Aorta (tissue), 5 donors: Measurements from ENCODE around the gene METTL26. TPM values are rescaled to one million over a fixed set of nuclear protein-coding genes. Genes with fewer than 3 reads are reported as not detected.

ENCODE experiments used
- ATAC-seq: fragments of 200-7000 bp; cut with Tn5 transposase; one replicate; pipeline ENCODE4 v1.9.1; 2022; ENCODE audit warnings: moderate library complexity; ENCODE audit not compliant: low FRiP score
- DNase-seq, 2 donors: peaks; one replicate each; pipeline ENCODE4 v3.0.0-alpha.2; 2020
- H3K27ac ChIP-seq, 2 donors: one replicate each; pipeline ENCODE4 v1.5.1; 2013; ENCODE audit warnings: low read length in 2 of 2, mild to moderate bottlenecking in 2 of 2, moderate library complexity in 2 of 2, control low read depth in 1 of 2, inconsistent platforms in 1 of 2, low read depth in 1 of 2
- H3K27me3 ChIP-seq, 2 donors: one replicate each; pipeline ENCODE4 v1.6.1; 2013; ENCODE audit warnings: control low read depth in 1 of 2, low read length in 1 of 2, mild to moderate bottlenecking in 1 of 2, moderate library complexity in 1 of 2; ENCODE audit not compliant: insufficient read depth in 2 of 2, control insufficient read depth in 1 of 2
- H3K36me3 ChIP-seq, 2 donors: one replicate each; pipeline ENCODE4 v1.6.1; 2013; ENCODE audit warnings: control low read depth in 1 of 2, low read length in 1 of 2, mild to moderate bottlenecking in 1 of 2; ENCODE audit not compliant: insufficient read depth in 2 of 2, control insufficient read depth in 1 of 2
- H3K4me1 ChIP-seq, 2 donors: one replicate each; pipeline ENCODE4 v1.6.1; 2013; ENCODE audit warnings: low read length in 2 of 2, control low read depth in 1 of 2, mild to moderate bottlenecking in 1 of 2, moderate library complexity in 1 of 2; ENCODE audit not compliant: insufficient read depth in 2 of 2, control insufficient read depth in 1 of 2
- H3K4me3 ChIP-seq, 2 donors: one replicate each; pipeline ENCODE4 v1.5.1; 2013; ENCODE audit warnings: low read length in 2 of 2, control low read depth in 1 of 2, mild to moderate bottlenecking in 1 of 2
- H3K9me3 ChIP-seq: one replicate; pipeline ENCODE4 v1.6.1; 2013; ENCODE audit warnings: mild to moderate bottlenecking, low read length; ENCODE audit not compliant: control insufficient read depth
- WGBS, 2 donors: extraction: QIAGEN DNeasy Blood & Tissue Kit; methylation state at CpG; one replicate each; pipeline ENCODE4 v1.1.7; 2013; 5-methylcytosine and 5-hydroxymethylcytosine counted together
- intact Hi-C, 2 donors: fragments of 100-400 bp; cut with DNase I; formaldehyde crosslinking; loops; one replicate each; pipeline versions ENCODE4 v1.14.2 to v1.15.0; 2022
- long read RNA-seq, 2 donors: library from polyadenylated mRNA; unstranded; transcript quantifications; one replicate each; pipeline ENCODE4 v2.0.0, GENCODE V29; 2020 to 2021
- polyA plus RNA-seq, 2 donors: library from polyadenylated mRNA; stranded (reverse); fragments of 200-250 nt; gene quantifications; one replicate each; pipeline ENCODE4 v1.2.3, GENCODE V29; 2013
- total RNA-seq, 2 donors: library from RNA; stranded (reverse); fragmentation: NEBNext Ultra II Directional; extraction: Animal tissue kit (Norgen Biotek cat#: 25700); gene quantifications; one replicate each; pipeline ENCODE4 v1.2.1, GENCODE V29; 2021
- donor health status: healthy with polysubstance abuse.
- donor health status: Bipolar disorder and iron deficiency.
- donor health status: DM: no; HTN: no; CAD: no.
- donor health status: DM: no; HTN: no; CAD: no.
- donor health status: DM: yes; HTN: yes; CAD: no.

METTL26 gene
- 10 to 100 TPM; 45.2 to 64.8 TPM for total RNA-seq
- polyA plus RNA-seq, result 100 to 1,000 TPM in 1 of 2 donors, 10 to 100 TPM in 1; 86.0 to 158 TPM
- long read RNA-seq, donor 1, transcript METTL26-205 (5 exons, 726 nt), result minor isoform, 5 of 55 reads
- long read RNA-seq, donor 1, transcript METTL26-207 (6 exons, 755 nt), result minor isoform, 7 of 55 reads
- long read RNA-seq, donor 1, transcript METTL26-201 (6 exons, 794 nt), result major isoform, 24 of 55 reads
- long read RNA-seq, donor 1, partial matches to known transcripts, result 1 of 55 reads
- long read RNA-seq, donor 1, other reads (novel, unspliced or antisense), result 14 of 55 reads
- long read RNA-seq, donor 2, transcript METTL26-201 (6 exons, 794 nt), result major isoform, 5 of 16 reads
- long read RNA-seq, donor 2, partial matches to known transcripts, result 1 of 16 reads
- long read RNA-seq, donor 2, other reads (novel, unspliced or antisense), result 2 of 16 reads

DNA sequence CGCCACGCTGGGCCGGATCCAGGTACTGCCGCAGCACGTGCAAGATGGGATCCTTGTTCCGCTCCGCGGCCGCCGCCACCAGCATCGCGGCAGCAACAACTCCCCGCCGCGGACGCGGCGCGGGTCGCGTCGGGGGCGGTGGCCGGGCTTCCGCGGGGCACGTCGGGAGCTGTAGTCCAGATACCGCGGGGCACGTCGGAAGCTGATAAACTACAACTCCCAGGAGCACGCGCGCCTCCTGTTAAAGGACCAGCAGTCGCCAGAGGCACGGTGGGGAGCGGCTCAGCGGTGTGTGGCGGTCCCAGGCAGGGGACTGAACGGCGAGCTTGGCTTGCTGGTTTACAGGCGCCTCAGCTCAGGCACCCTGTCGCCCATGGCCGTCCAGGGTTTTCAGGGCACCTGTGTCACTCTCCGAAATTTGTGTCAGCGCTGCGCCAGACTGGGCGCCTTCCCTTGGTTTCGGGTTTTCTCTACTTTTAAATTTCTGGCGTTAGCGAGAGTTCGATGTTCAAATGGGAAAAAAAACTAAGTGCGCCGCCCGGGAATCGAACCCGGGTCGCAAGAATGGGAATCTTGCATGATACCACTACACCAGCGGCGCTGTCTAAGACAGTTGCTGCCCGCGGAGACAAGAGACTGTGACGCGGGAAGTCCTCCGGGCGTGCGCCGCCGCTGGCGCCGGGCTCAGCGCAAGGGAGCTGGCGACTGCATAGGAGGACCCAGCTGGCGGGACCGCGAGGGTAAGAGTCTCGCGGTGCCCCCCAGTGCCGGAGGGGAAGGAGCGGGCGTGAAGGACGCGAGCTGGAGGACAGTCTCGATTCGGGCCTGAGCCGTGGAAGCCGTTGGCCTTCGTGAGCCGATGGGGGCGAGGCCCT lies at the start of gene METTL26:
Gene METTL26, minus strand, starts transcription at position 100 of the 875 bp plus-strand sequence. Its CDS starts 15 bp downstream, at position 85.
- no peaks in the 10 kb centered on the region for H3K9me3 ChIP-seq
- ATAC-seq (peak; percentile 93), DNase-seq (peak; percentile 98 to 99)
- peak within 1 kb of the TSS in 1 of 2 donors; percentile 89 for H3K27ac ChIP-seq
- H3K4me3 ChIP-seq, result peak within 1 kb of the TSS; percentile 84 to 86
- 0% methylated on average over 70 to 91 of the region's 91 CpGs for WGBS, 2 donors
- intact Hi-C loops, result loop anchor here in 1 of 2 donors (5.0 kb wide), 1 partner anchor 49 kb away; no protein-coding TSS in a partner anchor
- no peaks in the 10 kb centered on the region for H3K27me3 ChIP-seq
- H3K36me3 ChIP-seq, result peaks cover 0 to 2% of the 10 kb centered on the region in 2 donors
- H3K4me1 ChIP-seq, result no peaks in the 10 kb centered on the region

DNA sequence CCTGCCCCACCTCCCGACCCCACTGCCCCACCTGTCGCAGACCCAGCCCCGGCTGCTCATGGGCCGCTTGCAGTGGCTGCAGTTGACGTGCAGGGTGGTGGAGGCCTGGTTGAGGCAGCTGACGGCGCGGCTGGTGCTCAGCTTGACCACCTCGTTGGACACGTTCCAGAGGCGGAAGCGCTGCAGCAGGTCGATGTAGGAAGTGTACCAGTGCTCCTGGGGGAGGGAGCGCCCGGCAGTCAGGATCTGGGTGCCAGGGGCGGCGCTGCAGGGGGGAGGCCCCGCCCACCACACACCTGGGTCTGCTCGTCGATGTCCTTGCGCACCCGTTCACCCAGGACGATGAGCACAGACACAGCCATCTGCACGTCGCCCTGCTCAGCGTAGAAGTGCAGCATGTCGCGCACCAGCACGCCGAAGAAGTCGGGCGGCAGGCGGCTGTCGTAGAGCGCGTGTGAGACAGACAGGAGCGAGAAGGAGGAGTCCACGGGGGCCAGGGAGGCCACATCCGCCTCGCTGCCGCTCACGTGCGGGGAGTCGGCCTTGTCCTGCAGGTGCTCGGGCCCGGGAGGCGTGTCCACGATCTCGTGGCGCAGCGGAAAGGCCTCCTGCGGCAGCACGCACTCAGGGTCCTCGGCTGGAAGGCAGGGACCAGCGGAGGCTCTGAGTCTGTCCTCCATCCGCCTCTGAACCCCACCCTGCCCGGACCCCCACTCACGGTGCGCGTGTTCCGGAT lies 49.0 kb upstream of the METTL26 start:
- intact Hi-C loops, result no loop called here
- DNase-seq (peak in 1 of 2 donors; percentile 71), ATAC-seq (no peak)
- Histone ChIP-seq H3K27ac (no peak overlapping the region), H3K27me3 (no peaks in the 10 kb centered on the region), H3K4me3 (no peak overlapping the region), H3K4me1 (no peaks in the 10 kb centered on the region), H3K9me3 (no peaks in the 10 kb centered on the region), H3K36me3 (peaks cover 0 to 5% of the 10 kb centered on the region in 2 donors)
- 94 to 95% methylated on average over 55 to 61 of the region's 61 CpGs for WGBS, 2 donors

DNA sequence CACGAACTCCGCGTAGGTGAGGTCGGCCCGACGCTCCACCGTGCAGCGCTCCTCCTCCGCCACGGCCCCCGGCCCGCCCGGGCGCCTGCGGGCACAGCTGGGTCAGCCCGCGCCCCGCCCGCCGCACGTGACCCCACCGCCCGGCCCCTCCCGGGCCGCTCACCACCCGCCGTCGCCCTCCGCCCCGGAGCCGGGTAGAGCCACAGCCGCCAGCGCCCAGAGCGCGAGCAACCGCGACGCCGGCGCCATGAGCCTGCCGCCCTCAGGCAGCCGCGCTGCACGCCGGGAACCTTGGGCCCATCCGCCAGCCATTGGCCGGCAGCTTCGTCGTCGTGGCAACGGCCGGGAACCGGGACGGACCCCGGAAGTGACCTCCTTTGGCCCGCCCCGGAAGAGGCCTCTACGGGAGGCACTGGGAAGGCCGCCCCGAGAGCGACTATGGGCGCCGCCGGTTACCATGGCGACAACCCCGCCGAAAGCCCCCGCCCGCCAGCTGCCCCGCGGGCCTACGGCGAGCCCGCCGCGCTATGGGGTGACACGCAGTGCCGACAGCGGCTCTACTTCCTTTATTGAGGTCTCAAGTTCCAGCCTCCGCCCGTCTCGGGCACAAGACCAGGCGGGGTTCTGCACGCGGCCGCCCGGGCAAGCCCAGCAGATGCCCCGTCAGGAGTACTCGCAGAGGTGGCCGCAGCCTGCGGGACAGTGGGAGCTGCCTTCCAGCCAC lies 48.1 kb upstream of the METTL26 start, which contains the start of gene JMJD8:
Gene JMJD8, minus strand, starts transcription at position 264 of the 724 bp plus-strand sequence. Its CDS starts 15 bp downstream, at position 249.
- peak within 1 kb of the TSS; percentile 37 to 53 for H3K4me3 ChIP-seq
- H3K4me1 ChIP-seq, result no peaks in the 10 kb centered on the region
- peaks cover 0 to 5% of the 10 kb centered on the region in 2 donors for H3K36me3 ChIP-seq
- H3K27me3 ChIP-seq, result no peaks in the 10 kb centered on the region
- peak within 1 kb of the TSS in 1 of 2 donors; percentile 28 for H3K27ac ChIP-seq
- H3K9me3 ChIP-seq, result no peaks in the 10 kb centered on the region
- peak; percentile 85 for ATAC-seq
- 3 to 4% methylated on average over 66 to 91 of the region's 91 CpGs for WGBS, 2 donors
- DNase-seq, result peak; percentile 99 to 100
- intact Hi-C loops, result no loop called here

DNA sequence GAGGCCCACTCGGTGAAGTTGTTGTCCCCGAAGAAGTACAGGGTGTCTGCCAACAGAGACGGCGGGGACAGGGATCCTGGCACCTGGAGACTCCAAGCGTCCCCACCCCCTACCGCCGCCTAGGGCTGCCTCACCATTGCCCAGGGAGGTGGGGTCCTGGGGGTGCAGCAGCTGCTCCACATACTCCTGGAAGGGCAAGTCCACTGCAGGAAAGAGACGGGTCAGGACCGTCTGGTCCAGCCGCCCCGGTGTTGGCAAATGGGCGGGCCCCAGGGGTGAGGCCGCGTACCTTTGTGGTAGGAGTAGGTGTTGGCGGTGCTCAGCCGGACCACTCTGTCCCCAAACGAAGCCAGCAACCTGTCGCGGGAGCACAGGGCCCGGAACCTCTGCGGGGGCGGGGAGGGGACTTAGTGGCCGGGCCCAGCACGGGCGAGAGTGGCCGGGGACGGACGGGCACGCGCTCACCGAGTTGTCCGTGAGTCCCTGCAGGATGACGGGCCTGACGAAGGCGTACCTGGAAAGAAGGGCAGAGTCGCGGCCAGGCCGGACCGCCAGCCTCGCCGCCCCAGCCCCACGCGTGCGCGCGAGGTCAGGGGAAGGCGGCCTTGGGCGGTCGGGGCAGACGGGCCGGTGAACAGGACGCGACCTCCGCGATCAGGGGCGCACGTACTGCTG lies 47.4 kb upstream of the METTL26 start:
- ATAC-seq, result no peak
- Histone ChIP-seq H3K9me3 (no peaks in the 10 kb centered on the region), H3K4me3 (peak overlapping the region; percentile 37 to 53), H3K27ac (no peak overlapping the region), H3K36me3 (peaks cover 0 to 5% of the 10 kb centered on the region in 2 donors), H3K4me1 (no peaks in the 10 kb centered on the region), H3K27me3 (no peaks in the 10 kb centered on the region)
- intact Hi-C loops, result no loop called here
- WGBS, 2 donors, result 16 to 20% methylated on average over 40 to 57 of the region's 57 CpGs
- no peak for DNase-seq

DNA sequence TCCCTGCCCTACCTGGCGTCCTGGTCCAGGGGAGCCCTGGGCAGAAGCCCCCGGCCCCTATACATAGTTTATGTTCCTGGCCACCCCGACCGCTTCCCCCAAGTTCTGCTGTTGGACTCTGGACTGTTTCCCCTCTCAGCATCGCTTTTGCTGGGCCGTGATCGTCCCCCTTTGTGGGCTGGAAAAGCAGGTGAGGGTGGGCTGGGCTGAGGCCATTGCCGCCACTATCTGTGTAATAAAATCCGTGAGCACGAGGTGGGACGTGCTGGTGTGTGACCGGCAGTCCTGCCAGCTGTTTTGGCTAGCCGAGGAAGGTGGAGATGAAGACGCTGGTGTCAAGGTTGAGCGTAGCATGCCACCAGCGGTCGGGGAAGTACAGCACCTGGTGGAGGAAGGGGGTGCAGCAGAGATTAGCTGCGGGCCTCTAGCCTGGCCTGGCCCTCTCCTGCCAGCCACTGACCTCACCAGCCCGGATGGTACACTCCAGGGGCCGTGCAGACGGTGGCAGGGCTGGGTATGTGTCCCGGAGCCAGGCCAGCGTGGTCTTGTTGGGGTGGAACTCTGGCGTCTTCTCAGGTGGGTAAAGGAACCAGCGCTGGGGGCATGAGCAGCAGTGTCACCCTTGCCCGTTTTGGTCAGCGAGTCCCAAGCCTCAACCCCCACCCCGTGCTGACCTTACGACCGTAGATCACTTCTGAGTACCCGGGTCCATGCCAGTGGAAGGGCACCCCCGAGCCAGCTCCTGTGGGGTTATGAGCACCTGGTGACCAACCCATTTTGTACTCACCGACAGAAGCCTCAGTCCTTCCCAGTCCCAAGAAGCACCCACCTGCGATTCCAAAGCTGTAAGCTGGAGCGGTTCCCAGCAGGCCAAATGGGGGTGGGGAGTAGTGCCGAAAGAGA lies 46.6 kb upstream of the METTL26 start:
- Histone ChIP-seq H3K36me3 (peaks cover 0 to 5% of the 10 kb centered on the region in 2 donors), H3K4me3 (no peak overlapping the region), H3K4me1 (no peaks in the 10 kb centered on the region), H3K9me3 (no peaks in the 10 kb centered on the region), H3K27me3 (no peaks in the 10 kb centered on the region), H3K27ac (no peak overlapping the region)
- 82% methylated on average over 36 of the region's 36 CpGs for WGBS, 2 donors
- intact Hi-C loops, result no loop called here
- DNase-seq, result no peak
- ATAC-seq, result no peak

DNA sequence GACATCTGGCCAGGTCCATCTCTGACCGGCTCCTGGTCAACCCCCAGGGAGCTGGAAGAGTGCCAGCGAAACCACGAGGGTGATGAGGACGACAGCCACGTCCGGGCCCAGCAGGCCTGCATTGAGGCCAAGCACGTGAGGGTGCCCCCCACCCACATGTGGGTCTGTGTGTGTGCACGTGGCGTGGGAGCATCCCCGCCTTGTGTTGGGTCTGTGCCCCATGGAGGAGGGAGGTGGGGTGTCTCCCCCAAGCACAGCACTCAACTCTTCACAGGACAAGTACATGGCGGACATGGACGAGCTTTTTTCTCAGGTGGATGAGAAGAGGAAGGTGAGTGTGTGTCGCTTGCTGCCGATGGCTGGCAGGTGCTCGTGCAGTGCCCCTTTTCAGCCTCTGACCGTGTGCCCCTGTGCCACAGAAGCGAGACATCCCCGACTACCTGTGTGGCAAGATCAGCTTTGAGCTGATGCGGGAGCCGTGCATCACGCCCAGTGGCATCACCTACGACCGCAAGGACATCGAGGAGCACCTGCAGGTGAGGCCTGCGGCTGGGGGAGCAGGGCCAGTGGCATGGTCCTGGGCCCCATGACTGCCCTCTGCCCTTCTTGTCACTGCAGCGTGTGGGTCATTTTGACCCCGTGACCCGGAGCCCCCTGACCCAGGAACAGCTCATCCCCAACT lies 45.8 kb upstream of the METTL26 start:
- peaks cover 0 to 5% of the 10 kb centered on the region in 2 donors for H3K36me3 ChIP-seq
- no peak overlapping the region for H3K27ac ChIP-seq
- no peaks in the 10 kb centered on the region for H3K4me1 ChIP-seq
- H3K9me3 ChIP-seq, result no peaks in the 10 kb centered on the region
- no peak for DNase-seq
- no peak overlapping the region for H3K4me3 ChIP-seq
- intact Hi-C loops, result no loop called here
- no peaks in the 10 kb centered on the region for H3K27me3 ChIP-seq
- no peak for ATAC-seq
- WGBS, 2 donors, result 76 to 78% methylated on average over 28 of the region's 28 CpGs
